GM03348 (cell line): ENCODE results near the gene PPIL4.
"Not testable (repeated sequence)": the region's sequence is repeated elsewhere in the genome, so short reads cannot be mapped to it uniquely, and the experiment has no call there.

ENCODE experiments used
- DNase-seq: peaks from one replicate; pipeline ENCODE4 v3.0.0; 2012; ENCODE audit warnings: low spot score

Gene PPIL4

GRCh38 chr6:149483849-149484655 lies 61.8 kb downstream of the PPIL4 start:
- no peak for DNase-seq

GRCh38 chr6:149483334-149483725 lies 62.5 kb downstream of the PPIL4 start:
- no peak for DNase-seq

- DNase-seq = no peak
Measured at GRCh38 chr6:149482545-149483333, 63.1 kb downstream of the PPIL4 start.

- no peak for DNase-seq
Measured at GRCh38 chr6:149480502-149481280, 65.2 kb downstream of the PPIL4 start.

- DNase-seq = no peak
Measured at GRCh38 chr6:149478631-149479314, 67.1 kb downstream of the PPIL4 start.

GRCh38 chr6:149477544-149477943 lies 68.3 kb downstream of the PPIL4 start:
- no peak for DNase-seq

- no peak for DNase-seq
Measured at GRCh38 chr6:149476789-149477455, 68.9 kb downstream of the PPIL4 start.

- no peak for DNase-seq
Measured at GRCh38 chr6:149474108-149474935, 71.5 kb downstream of the PPIL4 start.

- no peak for DNase-seq
Measured at GRCh38 chr6:149473080-149474052, 72.5 kb downstream of the PPIL4 start.

GRCh38 chr6:149472241-149472640 lies 73.6 kb downstream of the PPIL4 start:
- DNase-seq = no peak

GRCh38 chr6:149471801-149472200 lies 74.0 kb downstream of the PPIL4 start:
- no peak for DNase-seq

GRCh38 chr6:149470948-149471347 lies 74.9 kb downstream of the PPIL4 start:
- no peak for DNase-seq

- DNase-seq = no peak
Measured at GRCh38 chr6:149468179-149468578, 77.7 kb downstream of the PPIL4 start.

GRCh38 chr6:149467265-149467664 lies 78.6 kb downstream of the PPIL4 start:
- DNase-seq = no peak

- no peak for DNase-seq
Measured at GRCh38 chr6:149464411-149464810, 81.4 kb downstream of the PPIL4 start.

GRCh38 chr6:149463781-149464180 lies 82.1 kb downstream of the PPIL4 start:
- DNase-seq = no peak

- DNase-seq = not testable (repeated sequence)
Measured at GRCh38 chr6:149462712-149463111, 83.1 kb downstream of the PPIL4 start.

- DNase-seq = no peak
Measured at GRCh38 chr6:149461670-149462069, 84.2 kb downstream of the PPIL4 start.

- DNase-seq = not testable (repeated sequence)
Measured at GRCh38 chr6:149460249-149460648, 85.6 kb downstream of the PPIL4 start.
